Endothelial cell of umbilical vein (primary cell): ENCODE data around the gene RAB43. TPM values are rescaled to one million over a fixed set of nuclear protein-coding genes. Genes with fewer than 3 reads are reported as not detected.

ENCODE experiments used
- BruUV-seq: library from RNA; stranded (reverse); fragments of 400-500 nt; replicated peaks from 2 replicates; lab custom pipeline; 2021; lab: Mats Ljungman, UMichigan
- CTCF ChIA-PET: fragments of 300-600, 350-600 bp; sonication (Branson Sonifier 250); formaldehyde crosslinking; loops from one replicate; lab custom pipeline; 2021; ENCODE audit warnings: antibody characterized with exemption, inconsistent platforms; lab: Charles Lee
- POLR2A ChIA-PET: fragments of 300-600, 350-600 bp; sonication (Branson Sonifier 250); formaldehyde crosslinking; loops from one replicate; lab custom pipeline; 2021; ENCODE audit warnings: antibody characterized with exemption, inconsistent platforms; lab: Charles Lee
- DNase-seq: peaks from one replicate; pipeline ENCODE4 v3.0.0-alpha.2; 2011; ENCODE audit warnings: low read depth, low spot score
- FAIRE-seq: peaks from 2 replicates; lab custom pipeline; 2011; peaks lifted over from hg19 to GRCh38; lab: Jason Lieb, UNC
- H2AFZ ChIP-seq: 2 replicates; pipeline ENCODE4 v1.6.0; 2012; ENCODE audit warnings: low read depth, low read length, control low read depth, inconsistent platforms
- H3K27ac ChIP-seq: 2 replicates; pipeline ENCODE4 v1.5.1; 2011; ENCODE audit warnings: low read depth, mild to moderate bottlenecking, control low read depth, low read length, moderate library complexity; ENCODE audit not compliant: insufficient read depth
- H3K27me3 ChIP-seq, 2 experiments: 2 replicates each; pipeline versions ENCODE4 v1.6.0 to v1.6.1; 2011; ENCODE audit warnings: low read length in 2 of 2, mixed read lengths in 1 of 2; ENCODE audit not compliant: control insufficient read depth in 2 of 2, insufficient read depth in 2 of 2
- H3K36me3 ChIP-seq, 2 experiments: 2 replicates in 1 of 2; 3 replicates in 1 of 2; pipeline ENCODE4 v1.5.1; 2011; ENCODE audit warnings: low read length in 2 of 2, mild to moderate bottlenecking in 1 of 2, moderate library complexity in 1 of 2; ENCODE audit not compliant: control insufficient read depth in 2 of 2, insufficient read depth in 2 of 2; ENCODE audit errors: extremely low read depth in 1 of 2
- H3K4me1 ChIP-seq: 3 replicates; pipeline ENCODE4 v1.5.1; 2011; ENCODE audit warnings: mild to moderate bottlenecking, low read length; ENCODE audit not compliant: control insufficient read depth, insufficient read depth; ENCODE audit errors: extremely low read depth
- H3K4me2 ChIP-seq: 2 replicates; pipeline ENCODE4 v1.6.1; 2011; ENCODE audit warnings: low read length, control low read depth, mixed read lengths; ENCODE audit not compliant: insufficient read depth
- H3K4me3 ChIP-seq, 3 experiments: fragments of 200-600 bp in 1 of 3; sonication (generic), shearing (Covaris generic) in 1 of 3; replicated peaks in 1 of 3; 2 replicates each; pipeline ENCODE4 v1.5.1; 2011 to 2016; ENCODE audit warnings: control low read depth in 3 of 3, low read length in 3 of 3, mild to moderate bottlenecking in 2 of 3, inconsistent platforms in 1 of 3, low read depth in 1 of 3, moderate library complexity in 1 of 3; ENCODE audit not compliant: insufficient read depth in 1 of 3
- H3K79me2 ChIP-seq: 2 replicates; pipeline ENCODE4 v1.6.0; 2012; ENCODE audit warnings: low read length, inconsistent platforms; ENCODE audit not compliant: control insufficient read depth, insufficient read depth
- H3K9ac ChIP-seq: replicated peaks from 2 replicates; pipeline ENCODE3; 2011; ENCODE audit warnings: low read length, control low read depth; ENCODE audit not compliant: insufficient read depth; ENCODE audit errors: extremely low read depth
- H3K9me1 ChIP-seq: replicated peaks from 3 replicates; pipeline ENCODE4 v1.6.0; 2011; ENCODE audit warnings: mild to moderate bottlenecking, low read length; ENCODE audit not compliant: control insufficient read depth, insufficient read depth; ENCODE audit errors: extremely low read depth
- H3K9me3 ChIP-seq: replicated peaks from 2 replicates; pipeline ENCODE4 v1.5.1; 2012; ENCODE audit warnings: low read length, inconsistent platforms; ENCODE audit not compliant: control insufficient read depth, insufficient read depth
- H4K20me1 ChIP-seq: replicated peaks from 2 replicates; pipeline ENCODE3; 2011; ENCODE audit warnings: mild to moderate bottlenecking, low read length; ENCODE audit not compliant: control insufficient read depth, insufficient read depth; ENCODE audit errors: extremely low read depth
- EZH2 ChIP-seq: IDR thresholded peaks from 2 replicates; pipeline ENCODE4 v1.6.1; 2012; ENCODE audit warnings: borderline replicate concordance, low read depth, mild to moderate bottlenecking, moderate library complexity, low read length, inconsistent platforms; ENCODE audit not compliant: severe bottlenecking
- FOS ChIP-seq: IDR thresholded peaks from 2 replicates; pipeline ENCODE4 v1.6.1; 2011; ENCODE audit warnings: mild to moderate bottlenecking, low read length, moderate library complexity, borderline replicate concordance; ENCODE audit not compliant: insufficient read depth
- GATA2 ChIP-seq: IDR thresholded peaks from 2 replicates; pipeline ENCODE4 v1.7.0; 2011; ENCODE audit warnings: low read depth, mild to moderate bottlenecking, moderate library complexity, mixed read lengths, low read length; ENCODE audit not compliant: insufficient read length, insufficient read depth
- JUN ChIP-seq: IDR thresholded peaks from 2 replicates; pipeline ENCODE4 v1.6.1; 2011; ENCODE audit warnings: borderline replicate concordance, low read depth; ENCODE audit not compliant: insufficient read length, insufficient read depth
- MYC ChIP-seq: IDR thresholded peaks from one replicate; pipeline ENCODE4 v1.6.1; 2011; ENCODE audit warnings: mild to moderate bottlenecking, low read depth, low read length
- POLR2A ChIP-seq: IDR thresholded peaks from 2 replicates; pipeline ENCODE4 v1.6.1; 2012; ENCODE audit warnings: low read depth, mild to moderate bottlenecking, control low read depth, low read length
- POLR2AphosphoS5 ChIP-seq: IDR thresholded peaks from 2 replicates; pipeline ENCODE4 v1.6.1; 2012; ENCODE audit warnings: low read depth, mild to moderate bottlenecking, control low read depth, low read length, moderate library complexity; ENCODE audit not compliant: insufficient read depth
- dilution Hi-C: fragments of 300-500 bp; cut with MboI; formaldehyde crosslinking; loops from one replicate; pipeline ENCODE4 v1.15.0; 2019; ENCODE audit warnings: low sequenced_read_pairs; ENCODE audit not compliant: extremely low pct_ligation_motif_present
- intact Hi-C: fragments of 100-400 bp; cut with micrococcal nuclease; formaldehyde crosslinking; loops from one replicate; pipeline ENCODE4 v1.10.0; 2022
- polyA plus RNA-seq, 4 experiments: library from polyadenylated mRNA; depleted of rRNA in 3 of 4; stranded (reverse) in 3 of 4; unstranded in 1 of 4; fragments of >200 nt; gene quantifications; 2 replicates each; pipeline versions ENCODE4 v1.2.1 to v1.2.3, GENCODE V29; 2011 to 2012; ENCODE audit warnings: missing spikeins in 1 of 4
- total RNA-seq: library from RNA; stranded (reverse); gene quantifications from 2 replicates; pipeline ENCODE4 v1.2.3, GENCODE V29; 2021
- TF ChIP-seq, protein P1 (sequence below), 2 donors: IDR thresholded peaks; 1 replicate in 1 of 2; 2 replicates in 1 of 2; pipeline ENCODE4 v1.5.1; 2011; ENCODE audit warnings: low read length in 2 of 2, mild to moderate bottlenecking in 2 of 2, moderate library complexity in 2 of 2, control low read depth in 1 of 2, inconsistent platforms in 1 of 2, low read depth in 1 of 2; ENCODE audit not compliant: insufficient read depth in 1 of 2; ENCODE audit errors: extremely low read depth in 1 of 2
- TF ChIP-seq, protein P2 (sequence below): IDR thresholded peaks from 2 replicates; pipeline ENCODE4 v1.6.1; 2011; ENCODE audit not compliant: insufficient read depth, insufficient read length

The RAB43 gene
- total and polyA plus RNA-seq, 2 donors (not counting 3 experiments of a cell fraction or from before 2014, with no cell fraction given) = 18.5 to 31.5 TPM

DNA sequence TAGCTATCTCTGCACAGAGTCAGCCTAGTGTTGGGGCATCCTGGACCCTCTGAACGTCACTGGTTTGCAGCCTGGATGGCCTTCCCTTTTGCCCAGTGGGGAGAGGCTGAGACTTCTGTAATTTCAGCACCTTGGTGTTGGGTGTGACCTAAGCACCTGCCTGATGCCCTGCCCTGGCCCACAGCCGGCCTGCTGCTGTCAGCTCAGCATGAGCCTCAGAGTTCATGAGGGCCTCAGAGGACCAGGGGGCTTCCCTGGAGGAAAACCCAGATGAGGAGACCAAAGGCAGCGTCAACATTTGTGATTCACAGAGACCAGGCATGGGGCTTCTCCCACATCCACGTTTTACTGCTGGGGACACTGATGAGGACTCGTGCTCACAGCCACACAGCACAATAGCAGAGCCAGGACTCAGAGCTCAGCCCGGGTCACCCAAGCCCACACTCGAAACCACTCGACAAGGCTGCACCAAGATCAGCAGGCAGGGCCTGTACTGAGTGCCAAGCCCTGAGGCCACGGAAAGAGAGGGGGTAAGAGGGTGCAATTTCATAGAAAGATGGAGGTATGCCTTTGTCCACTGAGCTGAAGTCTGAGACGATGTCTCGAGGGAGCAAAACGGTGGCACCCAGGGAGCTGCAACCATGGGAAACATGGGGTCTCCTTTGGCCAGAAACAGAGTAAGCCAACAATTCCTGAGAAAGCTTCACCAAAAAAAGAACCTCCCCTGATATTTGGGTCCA lies 70.9 kb downstream of the RAB43 start:
- ChIA-PET CTCF (interaction anchor here (3.7 to 6.1 kb wide), 3 partner anchors 19 to 195 kb away, joined by 39 to 121 read pairs (median 91); no protein-coding TSS in a partner anchor), POLR2A (no interaction called here)
- H3K9me3 ChIP-seq = no peaks in the 10 kb centered on the region
- no peak overlapping the region for H3K4me2 ChIP-seq
- dilution Hi-C loops (no loop called here), intact Hi-C loops (no loop called here)
- no TSS peak for BruUV-seq
- no peak overlapping the region for H3K9ac ChIP-seq
- H3K27me3 ChIP-seq = no peaks in the 10 kb centered on the region
- no peaks in the 10 kb centered on the region for H3K79me2 ChIP-seq
- DNase-seq (no peak), FAIRE-seq (no peak)
- TF ChIP-seq JUN = no peak
- TF ChIP-seq MYC = no peak
- TF ChIP-seq EZH2 = no peak
- TF ChIP-seq, protein P1, sequence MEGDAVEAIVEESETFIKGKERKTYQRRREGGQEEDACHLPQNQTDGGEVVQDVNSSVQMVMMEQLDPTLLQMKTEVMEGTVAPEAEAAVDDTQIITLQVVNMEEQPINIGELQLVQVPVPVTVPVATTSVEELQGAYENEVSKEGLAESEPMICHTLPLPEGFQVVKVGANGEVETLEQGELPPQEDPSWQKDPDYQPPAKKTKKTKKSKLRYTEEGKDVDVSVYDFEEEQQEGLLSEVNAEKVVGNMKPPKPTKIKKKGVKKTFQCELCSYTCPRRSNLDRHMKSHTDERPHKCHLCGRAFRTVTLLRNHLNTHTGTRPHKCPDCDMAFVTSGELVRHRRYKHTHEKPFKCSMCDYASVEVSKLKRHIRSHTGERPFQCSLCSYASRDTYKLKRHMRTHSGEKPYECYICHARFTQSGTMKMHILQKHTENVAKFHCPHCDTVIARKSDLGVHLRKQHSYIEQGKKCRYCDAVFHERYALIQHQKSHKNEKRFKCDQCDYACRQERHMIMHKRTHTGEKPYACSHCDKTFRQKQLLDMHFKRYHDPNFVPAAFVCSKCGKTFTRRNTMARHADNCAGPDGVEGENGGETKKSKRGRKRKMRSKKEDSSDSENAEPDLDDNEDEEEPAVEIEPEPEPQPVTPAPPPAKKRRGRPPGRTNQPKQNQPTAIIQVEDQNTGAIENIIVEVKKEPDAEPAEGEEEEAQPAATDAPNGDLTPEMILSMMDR (IDR thresholded peaks at IDR 0.05; ENCODE audit: extremely low read depth in 1 of 2, insufficient read depth in 1 of 2, low read depth in 1 of 2, low read length in 2 of 2) = no peak
- no peak overlapping the region for H3K27ac ChIP-seq
- no peaks in the 10 kb centered on the region for H4K20me1 ChIP-seq
- no peak overlapping the region for H3K4me3 ChIP-seq
- H2AFZ ChIP-seq = no peak overlapping the region
- peaks cover 21% of the 10 kb centered on the region for H3K4me1 ChIP-seq
- H3K36me3 ChIP-seq = no peaks in the 10 kb centered on the region
- H3K9me1 ChIP-seq = no peaks in the 10 kb centered on the region

DNA sequence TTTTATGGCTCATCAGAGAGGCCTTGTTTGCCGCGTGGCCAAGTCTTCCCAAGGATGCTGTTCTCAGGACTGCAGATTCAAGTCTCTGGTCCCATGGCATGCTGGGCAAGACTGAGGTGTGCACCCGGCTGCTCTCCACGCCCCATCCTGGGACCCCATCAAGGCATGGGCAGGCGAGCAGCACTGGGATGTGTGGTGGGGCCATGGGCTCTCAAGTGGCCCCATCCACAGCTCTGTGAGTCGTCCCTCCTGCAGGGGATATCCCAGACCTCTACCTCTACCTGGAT lies 74.1 kb downstream of the RAB43 start:
- BruUV-seq = no TSS peak
- POLR2A ChIA-PET = interaction anchor here (0.7 kb wide), 1 partner anchor 197 kb away, joined by 3 read pairs; no protein-coding TSS in a partner anchor

More for the DNA sequence above, 74.1 kb downstream of the RAB43 start:
- intact Hi-C loops (no loop called here), dilution Hi-C loops (no loop called here)
- no peaks in the 10 kb centered on the region for H4K20me1 ChIP-seq
- no peak for DNase-seq
- H3K36me3 ChIP-seq = no peaks in the 10 kb centered on the region
- FAIRE-seq = no peak
- CTCF ChIA-PET = interaction anchor here (0.9 kb wide), 1 partner anchor 199 kb away, joined by 3 read pairs; no protein-coding TSS in a partner anchor
- no peaks in the 10 kb centered on the region for H3K27me3 ChIP-seq
- H3K9me3 ChIP-seq = no peaks in the 10 kb centered on the region
- TF ChIP-seq MYC (no peak), JUN (no peak), POLR2A (no peak), EZH2 (no peak), FOS (no peak), GATA2 (no peak), POLR2AphosphoS5 (no peak)
- TF ChIP-seq, protein P1 (IDR thresholded peaks at IDR 0.05; ENCODE audit: extremely low read depth in 1 of 2, insufficient read depth in 1 of 2, low read depth in 1 of 2, low read length in 2 of 2) = no peak
- TF ChIP-seq, protein P2, sequence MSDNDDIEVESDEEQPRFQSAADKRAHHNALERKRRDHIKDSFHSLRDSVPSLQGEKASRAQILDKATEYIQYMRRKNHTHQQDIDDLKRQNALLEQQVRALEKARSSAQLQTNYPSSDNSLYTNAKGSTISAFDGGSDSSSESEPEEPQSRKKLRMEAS = no peak
- H3K9ac ChIP-seq = no peak overlapping the region
- no peak overlapping the region for H3K4me3 ChIP-seq
- H3K4me2 ChIP-seq = no peak overlapping the region
- H2AFZ ChIP-seq = no peak overlapping the region
- no peaks in the 10 kb centered on the region for H3K9me1 ChIP-seq
- peaks cover 6% of the 10 kb centered on the region for H3K4me1 ChIP-seq
- H3K27ac ChIP-seq = no peak overlapping the region
- no peaks in the 10 kb centered on the region for H3K79me2 ChIP-seq
